Memory B cell (primary cell): ENCODE results near the gene CHFR.
"Not testable (repeated sequence)": the region's sequence is repeated elsewhere in the genome, so short reads cannot be mapped to it uniquely, and the experiment has no call there.

ENCODE experiments used
- ATAC-seq: fragments of 150-1000 bp; cut with Tn5 transposase; 2 replicates; pipeline ENCODE4 v1.10.0; 2021; ENCODE audit warnings: low read depth, mild to moderate bottlenecking, moderate library complexity
- DNase-seq, 2 donors: peaks; one replicate each; pipeline ENCODE4 v3.0.0; 2022; ENCODE audit warnings: low spot score in 2 of 2
- H3K27ac Mint-ChIP-seq: one replicate; pipeline ENCODE4 v1.8.0; 2022; ENCODE audit warnings: mild to moderate bottlenecking, moderate library complexity, mixed read lengths
- H3K27me3 Mint-ChIP-seq: one replicate; pipeline ENCODE4 v1.8.0; 2022; ENCODE audit warnings: mixed read lengths
- H3K36me3 Mint-ChIP-seq: one replicate; pipeline ENCODE4 v1.8.0; 2022; ENCODE audit warnings: mild to moderate bottlenecking, mixed read lengths
- H3K4me1 Mint-ChIP-seq: one replicate; pipeline ENCODE4 v1.8.0; 2022; ENCODE audit warnings: mixed read lengths
- H3K4me3 Mint-ChIP-seq: one replicate; pipeline ENCODE4 v1.8.0; 2022; ENCODE audit warnings: mild to moderate bottlenecking, moderate library complexity, mixed read lengths
- H3K9me3 Mint-ChIP-seq: one replicate; pipeline ENCODE4 v1.8.0; 2022; ENCODE audit warnings: mixed read lengths

Gene CHFR

DNA sequence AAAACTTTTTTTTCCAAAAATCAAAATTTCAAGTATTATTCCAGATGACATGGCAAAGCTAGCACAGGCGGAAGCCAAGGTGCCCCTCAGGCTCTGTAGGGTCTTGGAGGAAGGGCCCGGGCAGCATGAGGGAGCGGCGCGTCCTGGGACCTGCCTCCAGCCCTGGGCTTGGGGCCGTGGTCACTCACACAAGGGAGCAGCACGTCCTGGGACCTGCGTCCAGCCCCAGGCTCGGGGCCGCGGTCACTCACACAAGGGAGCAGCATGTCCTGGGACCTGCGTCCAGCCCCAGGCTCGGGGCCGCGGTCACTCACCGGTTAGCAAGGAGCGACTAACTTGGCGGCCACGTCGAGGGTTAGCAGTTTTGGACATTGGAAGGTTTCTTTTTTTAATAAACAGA is 46.9 kb downstream of the CHFR start:
- Mint-ChIP-seq H3K4me3 (no peak overlapping the region), H3K36me3 (peaks cover 18% of the 10 kb centered on the region), H3K4me1 (peaks cover 2% of the 10 kb centered on the region), H3K9me3 (no peaks in the 10 kb centered on the region), H3K27ac (no peak overlapping the region), H3K27me3 (no peaks in the 10 kb centered on the region)
- ATAC-seq (no peak), DNase-seq (no peak)

DNA sequence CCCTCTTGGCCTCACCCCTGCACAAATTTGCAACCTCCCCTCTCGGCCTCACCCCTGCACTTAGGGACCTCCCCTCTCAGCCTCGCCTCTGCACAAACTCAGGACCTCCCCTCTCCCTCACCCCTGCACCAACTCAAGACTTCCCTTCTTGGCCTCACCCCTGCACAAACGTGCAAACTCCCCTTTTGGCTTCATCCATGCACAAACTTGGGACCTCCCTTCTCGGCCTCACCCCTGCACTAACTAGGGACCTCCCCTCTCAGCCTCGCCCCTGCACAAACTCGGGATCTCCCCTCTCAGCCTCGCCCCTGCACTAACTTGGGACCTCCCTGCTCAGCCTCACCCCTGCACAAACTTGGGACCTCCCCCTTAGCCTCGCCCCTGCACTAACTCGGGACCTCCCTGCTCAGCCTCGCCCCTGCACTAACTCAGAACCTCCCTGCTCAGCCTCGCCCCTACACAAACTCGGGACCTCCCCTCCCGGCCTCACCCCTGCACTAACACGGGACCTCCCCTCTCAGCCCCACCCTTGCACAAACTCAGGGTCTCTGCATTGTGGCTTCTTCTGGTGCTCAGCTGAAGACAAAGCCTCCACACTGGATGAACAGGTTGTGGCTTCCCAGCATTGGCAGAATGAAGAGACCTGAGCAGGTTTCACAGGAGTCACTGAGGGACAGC is 47.7 kb downstream of the CHFR start:
- ATAC-seq (no peak), DNase-seq (no peak)
- Mint-ChIP-seq H3K36me3 (peaks cover 17% of the 10 kb centered on the region), H3K9me3 (no peaks in the 10 kb centered on the region), H3K4me1 (peaks cover 2% of the 10 kb centered on the region), H3K27ac (no peak overlapping the region), H3K27me3 (no peaks in the 10 kb centered on the region), H3K4me3 (no peak overlapping the region)

DNA sequence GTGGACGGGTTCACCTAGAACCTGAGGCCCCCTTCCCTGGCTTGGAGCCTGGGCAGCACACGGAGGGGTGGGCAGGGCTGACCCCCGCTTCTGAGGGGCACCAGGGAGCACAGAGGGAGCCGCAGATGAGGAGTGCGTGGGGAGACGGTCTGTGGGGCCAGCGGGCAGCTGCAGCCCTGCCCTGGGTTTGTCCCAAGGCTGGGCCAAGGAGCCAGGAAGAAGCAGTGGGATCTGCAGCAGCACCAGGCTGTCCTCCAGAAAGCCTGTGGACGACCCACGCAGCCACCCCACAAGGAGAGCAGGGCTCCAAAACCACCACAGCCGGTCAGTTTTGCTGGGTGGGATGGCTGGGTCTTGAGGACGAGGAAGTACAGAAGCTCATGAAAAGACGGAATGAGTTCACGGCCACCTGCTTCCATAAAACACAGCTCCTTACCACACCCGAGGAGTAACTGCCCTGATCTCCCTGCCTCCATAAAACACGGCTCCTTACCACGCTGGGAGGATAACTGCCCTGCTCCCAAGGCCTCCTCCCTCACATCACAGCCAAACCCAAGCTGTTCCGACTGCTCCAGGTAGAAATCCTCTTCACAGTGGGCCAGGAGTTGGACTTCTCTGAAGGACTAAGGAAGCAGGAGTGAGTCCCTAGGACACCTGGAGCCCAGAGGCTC is 48.9 kb downstream of the CHFR start:
- no peak overlapping the region for H3K4me3 Mint-ChIP-seq
- ATAC-seq (no peak), DNase-seq (no peak)
- peaks cover 17% of the 10 kb centered on the region for H3K36me3 Mint-ChIP-seq
- H3K4me1 Mint-ChIP-seq: peaks cover 8% of the 10 kb centered on the region
- H3K9me3 Mint-ChIP-seq: no peaks in the 10 kb centered on the region
- no peak overlapping the region for H3K27ac Mint-ChIP-seq
- no peaks in the 10 kb centered on the region for H3K27me3 Mint-ChIP-seq

DNA sequence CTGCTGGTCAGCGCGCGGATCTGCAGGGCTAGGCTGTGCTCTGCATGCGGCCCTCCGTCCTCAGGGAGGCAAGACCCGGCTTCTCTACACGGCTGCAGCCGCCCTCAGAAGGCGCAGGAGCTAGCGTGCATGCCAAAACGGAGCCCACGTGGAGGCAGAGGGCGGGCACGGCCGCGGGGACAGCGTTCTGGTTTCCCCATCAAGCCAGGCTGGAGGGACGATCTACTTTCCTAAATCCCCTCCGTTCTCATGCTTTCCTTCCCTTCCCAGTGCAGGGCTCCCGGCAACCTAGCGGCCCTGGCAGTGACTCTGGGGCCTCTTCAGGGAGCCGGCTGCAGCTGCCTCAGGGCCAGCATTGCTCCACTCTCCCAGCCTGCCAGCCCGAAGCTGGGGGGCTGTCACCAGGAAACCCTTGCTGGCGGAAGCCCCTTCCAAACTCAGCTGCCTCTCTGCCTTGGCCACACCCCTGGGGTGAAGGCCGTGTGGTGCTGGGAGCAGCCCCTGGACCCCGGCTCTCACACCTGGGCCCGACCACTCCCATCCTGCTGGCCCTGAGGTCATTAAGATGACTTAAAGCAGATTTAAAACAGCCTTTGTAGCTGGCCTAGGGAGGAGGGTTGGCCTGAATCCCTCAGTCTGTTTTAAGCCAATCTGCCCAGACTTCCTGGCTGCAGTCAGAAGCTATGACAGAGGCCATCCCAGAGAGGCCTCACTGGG is 49.6 kb downstream of the CHFR start:
- no peaks in the 10 kb centered on the region for H3K27me3 Mint-ChIP-seq
- no peak for DNase-seq
- no peaks in the 10 kb centered on the region for H3K9me3 Mint-ChIP-seq
- H3K4me1 Mint-ChIP-seq: peaks cover 8% of the 10 kb centered on the region
- peaks cover 21% of the 10 kb centered on the region for H3K36me3 Mint-ChIP-seq
- no peak overlapping the region for H3K4me3 Mint-ChIP-seq
- H3K27ac Mint-ChIP-seq: no peak overlapping the region
- ATAC-seq: no peak

DNA sequence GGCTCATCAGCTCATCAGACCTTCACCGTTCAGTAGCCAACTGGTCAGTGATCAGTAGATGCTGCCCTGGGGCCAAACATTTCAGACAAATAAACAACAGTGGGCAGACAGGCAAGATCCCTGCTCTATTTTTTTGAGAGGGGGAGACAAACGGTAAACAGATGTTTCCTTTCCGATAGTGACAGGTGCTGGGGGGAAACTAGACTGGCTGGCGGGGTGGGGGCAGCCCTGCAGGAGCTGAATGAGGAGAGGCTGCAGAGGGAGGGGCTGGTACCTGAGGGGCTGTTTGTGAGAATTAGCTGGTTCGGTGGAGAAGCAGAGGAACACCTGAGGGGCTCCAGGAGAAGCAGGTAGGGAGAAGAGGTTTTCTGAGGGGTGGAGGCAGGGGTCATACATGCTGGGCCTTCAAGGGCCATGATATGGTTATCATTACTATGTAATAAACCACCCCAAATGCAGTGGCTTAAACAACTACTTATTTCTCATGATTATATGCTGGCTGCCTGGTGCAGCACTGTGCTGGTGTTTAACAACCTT is 50.5 kb downstream of the CHFR start:
- H3K36me3 Mint-ChIP-seq: peaks cover 19% of the 10 kb centered on the region

DNA sequence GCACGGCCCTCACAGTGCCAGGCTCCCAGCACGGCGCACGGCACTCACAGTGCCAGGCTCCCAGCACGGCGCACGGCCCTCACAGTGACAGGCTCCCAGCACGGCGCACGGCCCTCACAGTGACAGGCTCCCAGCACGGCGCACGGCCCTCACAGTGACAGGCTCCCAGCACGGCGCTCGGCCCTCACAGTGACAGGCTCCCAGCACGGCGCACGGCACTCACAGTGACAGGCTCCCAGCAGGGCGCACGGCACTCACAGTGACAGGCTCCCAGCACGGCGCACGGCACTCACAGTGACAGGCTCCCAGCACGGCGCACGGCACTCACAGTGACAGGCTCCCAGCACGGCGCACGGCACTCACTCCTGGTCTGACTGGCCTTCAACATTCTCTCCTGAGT is 51.2 kb downstream of the CHFR start:
- not testable (repeated sequence) for DNase-seq, H3K4me1 Mint-ChIP-seq, H3K9me3 Mint-ChIP-seq, H3K27me3 Mint-ChIP-seq, ATAC-seq, H3K27ac Mint-ChIP-seq, H3K4me3 Mint-ChIP-seq
- H3K36me3 Mint-ChIP-seq: peaks cover 16% of the 10 kb centered on the region

More for the DNA sequence above, 50.5 kb downstream of the CHFR start:
- no peaks in the 10 kb centered on the region for H3K27me3 Mint-ChIP-seq
- no peak for DNase-seq
- H3K27ac Mint-ChIP-seq: peak overlapping the region; percentile 75
- no peak for ATAC-seq
- peaks cover 8% of the 10 kb centered on the region for H3K4me1 Mint-ChIP-seq
- H3K9me3 Mint-ChIP-seq: no peaks in the 10 kb centered on the region
- no peak overlapping the region for H3K4me3 Mint-ChIP-seq

DNA sequence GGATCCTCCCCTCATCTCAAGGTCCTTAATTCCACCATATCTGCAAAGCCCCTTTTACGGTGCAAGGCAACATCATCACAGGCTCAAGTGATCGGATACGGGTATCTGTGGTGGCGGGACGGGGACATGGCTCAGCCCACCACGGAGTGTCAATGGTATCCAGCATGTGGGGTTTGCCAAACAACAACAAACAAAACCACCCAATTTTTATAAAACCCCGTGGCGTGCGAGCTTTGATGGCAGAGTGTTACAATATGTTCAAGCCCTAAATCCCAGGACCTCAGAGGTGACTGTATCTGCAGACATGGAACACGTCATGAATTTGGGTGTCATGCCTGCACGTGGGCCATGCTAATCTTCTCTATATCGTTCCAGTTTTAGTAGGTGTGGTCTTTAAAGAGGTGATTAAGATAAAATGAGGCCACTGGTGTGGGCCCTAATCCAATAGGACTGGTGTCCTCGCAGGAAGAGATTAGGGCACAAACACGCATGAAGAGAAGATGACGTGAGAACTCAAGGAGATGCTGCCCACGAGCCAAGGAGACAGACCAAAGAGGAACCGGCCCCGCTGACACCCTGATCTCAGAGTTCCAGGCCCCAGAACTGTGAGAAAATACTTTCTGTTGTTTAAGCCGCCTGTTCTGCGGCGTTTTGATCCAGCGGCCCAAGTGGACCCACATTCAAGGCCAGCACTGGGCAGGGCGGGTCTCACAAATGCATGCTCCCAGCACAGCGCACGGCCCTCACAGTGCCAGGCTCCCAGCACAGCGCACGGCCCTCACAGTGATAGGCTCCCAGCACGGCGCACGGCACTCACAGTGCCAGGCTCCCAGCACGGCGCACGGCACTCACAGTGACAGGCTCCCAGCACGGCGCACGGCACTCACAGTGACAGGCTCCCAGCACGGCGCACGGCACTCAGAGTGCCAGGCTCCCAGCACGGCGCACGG is 52.1 kb downstream of the CHFR start:
- Mint-ChIP-seq H3K36me3 (peaks cover 16% of the 10 kb centered on the region), H3K4me1 (peaks cover 8% of the 10 kb centered on the region), H3K9me3 (no peaks in the 10 kb centered on the region), H3K4me3 (no peak overlapping the region), H3K27me3 (no peaks in the 10 kb centered on the region), H3K27ac (no peak overlapping the region)
- ATAC-seq (no peak), DNase-seq (no peak)

DNA sequence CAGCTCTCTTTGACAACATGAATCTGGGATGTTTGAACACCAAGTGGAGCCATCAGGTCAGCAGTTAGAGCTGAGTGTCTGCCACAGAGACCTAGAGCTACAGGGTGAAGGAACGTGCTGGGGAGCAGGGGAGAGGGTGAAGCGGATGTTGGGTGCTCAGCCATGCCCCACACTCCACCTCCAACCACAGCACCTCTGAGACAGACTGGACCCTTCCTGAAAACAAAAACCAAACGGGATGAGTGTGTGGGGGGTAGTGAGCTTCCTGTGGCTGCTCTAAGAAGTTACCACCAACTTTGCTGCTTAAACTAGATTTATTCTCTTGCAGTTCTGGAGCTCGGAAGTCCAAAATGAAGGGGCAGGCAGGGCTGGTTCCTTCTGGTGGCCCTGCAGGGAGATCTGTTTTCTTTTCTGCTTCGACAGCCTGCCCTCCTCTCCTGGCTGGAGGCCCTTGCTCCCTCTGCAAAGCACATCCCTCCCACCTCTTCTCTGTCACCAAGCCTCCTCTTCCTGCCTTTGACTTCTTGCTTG is 53.2 kb downstream of the CHFR start:
- no peak overlapping the region for H3K27ac Mint-ChIP-seq
- DNase-seq (no peak), ATAC-seq (no peak)
- H3K4me3 Mint-ChIP-seq: no peak overlapping the region
- peaks cover 9% of the 10 kb centered on the region for H3K36me3 Mint-ChIP-seq
- no peaks in the 10 kb centered on the region for H3K9me3 Mint-ChIP-seq
- no peaks in the 10 kb centered on the region for H3K27me3 Mint-ChIP-seq
- H3K4me1 Mint-ChIP-seq: peaks cover 12% of the 10 kb centered on the region

DNA sequence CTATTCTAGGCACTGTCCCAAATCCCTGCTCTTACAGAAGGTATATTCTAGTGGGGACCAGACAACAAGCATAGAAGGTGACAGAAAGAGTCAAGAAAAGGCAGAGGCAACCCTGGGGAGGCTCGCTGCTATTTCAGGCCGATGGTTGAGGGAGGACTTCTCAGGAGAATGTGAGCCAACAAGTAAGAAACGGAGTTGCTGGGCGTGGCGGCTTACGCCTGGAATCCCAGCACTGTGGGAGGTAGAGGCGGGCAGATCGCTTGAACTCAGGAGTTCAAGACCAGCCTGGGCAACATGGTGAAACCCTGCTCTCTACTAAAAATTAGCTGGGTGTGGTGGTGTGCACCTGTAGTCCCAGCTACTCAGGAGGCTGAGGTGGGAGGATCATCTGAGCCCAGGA is 54.1 kb downstream of the CHFR start:
- Mint-ChIP-seq H3K4me1 (peaks cover 12% of the 10 kb centered on the region), H3K27ac (no peak overlapping the region), H3K36me3 (peaks cover 9% of the 10 kb centered on the region), H3K9me3 (no peaks in the 10 kb centered on the region), H3K4me3 (no peak overlapping the region), H3K27me3 (no peaks in the 10 kb centered on the region)
- no peak for DNase-seq
- ATAC-seq: no peak

DNA sequence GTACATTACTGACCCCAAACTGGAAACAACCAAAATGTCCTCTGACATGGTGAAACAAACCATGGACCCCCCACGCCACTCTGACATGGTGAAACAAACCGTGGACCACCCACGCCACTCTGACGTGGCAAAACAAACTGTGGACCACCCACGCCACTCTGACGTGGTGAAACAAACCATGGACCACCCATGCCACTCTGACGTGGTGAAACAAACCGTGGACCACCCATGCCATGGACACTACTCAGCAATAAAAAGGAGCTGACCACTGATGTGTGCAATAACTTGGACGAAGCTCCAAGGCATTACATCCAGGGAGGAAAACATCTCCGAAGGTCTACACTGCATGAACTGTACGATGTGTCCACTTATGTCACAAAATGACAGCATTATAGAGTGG is 55.6 kb downstream of the CHFR start:
- Mint-ChIP-seq H3K4me1 (peaks cover 19% of the 10 kb centered on the region), H3K27me3 (no peaks in the 10 kb centered on the region), H3K9me3 (no peaks in the 10 kb centered on the region), H3K36me3 (peaks cover 10% of the 10 kb centered on the region), H3K4me3 (no peak overlapping the region), H3K27ac (no peak overlapping the region)
- DNase-seq (no peak), ATAC-seq (no peak)

DNA sequence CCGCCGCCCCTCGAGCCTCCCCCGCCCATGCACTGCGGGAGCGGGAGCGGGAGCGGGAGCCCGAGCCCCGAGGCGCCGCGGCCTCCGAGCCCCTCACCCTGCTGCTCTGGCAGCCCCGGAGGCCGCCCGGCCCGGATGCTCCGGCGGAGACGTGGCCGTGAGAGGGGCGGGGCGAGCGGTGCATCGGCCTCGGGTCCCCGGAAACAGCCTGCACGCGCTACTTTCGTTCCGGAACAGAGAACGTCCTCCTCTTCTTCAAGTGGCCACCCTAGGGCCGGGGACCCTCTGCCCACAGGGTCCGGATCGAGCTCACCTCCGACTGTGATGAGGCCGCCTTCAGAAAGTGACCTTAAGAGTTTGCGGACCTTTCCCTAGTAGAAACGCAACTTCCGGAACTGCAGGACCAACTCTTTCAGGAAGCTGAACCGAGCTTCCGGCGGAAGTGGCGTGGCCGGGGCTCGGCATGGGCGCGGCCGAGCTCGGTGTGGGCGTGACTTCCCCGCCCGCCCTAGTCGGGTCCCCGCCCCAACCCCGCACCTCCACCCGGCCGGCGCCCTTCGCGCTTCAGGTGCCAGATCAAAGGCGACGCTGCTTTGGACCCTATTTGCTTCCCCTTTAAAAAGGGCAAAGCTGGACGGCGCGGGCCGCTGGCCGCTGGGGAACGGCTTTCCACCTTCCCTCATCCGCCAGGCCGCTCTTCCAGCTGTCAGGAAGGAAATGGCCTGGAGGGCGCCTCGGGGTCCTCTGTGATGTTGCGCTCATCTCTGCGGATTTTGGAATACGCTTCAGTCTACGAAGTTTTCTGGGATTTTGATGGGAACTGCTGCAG is 58.5 kb downstream of the CHFR start, which contains the start of gene GOLGA3:
Gene GOLGA3, minus strand, starts transcription at position 164 of the 829 bp plus-strand sequence. CDS start 6,741 bp downstream, outside the sequence.
- peaks cover 23% of the 10 kb centered on the region for H3K4me1 Mint-ChIP-seq
- no peaks in the 10 kb centered on the region for H3K27me3 Mint-ChIP-seq
- peak within 1 kb of the TSS; percentile 99 for H3K4me3 Mint-ChIP-seq
- H3K9me3 Mint-ChIP-seq: no peaks in the 10 kb centered on the region
- H3K27ac Mint-ChIP-seq: peak within 1 kb of the TSS; percentile 100
- peaks cover 18% of the 10 kb centered on the region for H3K36me3 Mint-ChIP-seq
- ATAC-seq (peak; percentile 98), DNase-seq (peak; percentile 94)

DNA sequence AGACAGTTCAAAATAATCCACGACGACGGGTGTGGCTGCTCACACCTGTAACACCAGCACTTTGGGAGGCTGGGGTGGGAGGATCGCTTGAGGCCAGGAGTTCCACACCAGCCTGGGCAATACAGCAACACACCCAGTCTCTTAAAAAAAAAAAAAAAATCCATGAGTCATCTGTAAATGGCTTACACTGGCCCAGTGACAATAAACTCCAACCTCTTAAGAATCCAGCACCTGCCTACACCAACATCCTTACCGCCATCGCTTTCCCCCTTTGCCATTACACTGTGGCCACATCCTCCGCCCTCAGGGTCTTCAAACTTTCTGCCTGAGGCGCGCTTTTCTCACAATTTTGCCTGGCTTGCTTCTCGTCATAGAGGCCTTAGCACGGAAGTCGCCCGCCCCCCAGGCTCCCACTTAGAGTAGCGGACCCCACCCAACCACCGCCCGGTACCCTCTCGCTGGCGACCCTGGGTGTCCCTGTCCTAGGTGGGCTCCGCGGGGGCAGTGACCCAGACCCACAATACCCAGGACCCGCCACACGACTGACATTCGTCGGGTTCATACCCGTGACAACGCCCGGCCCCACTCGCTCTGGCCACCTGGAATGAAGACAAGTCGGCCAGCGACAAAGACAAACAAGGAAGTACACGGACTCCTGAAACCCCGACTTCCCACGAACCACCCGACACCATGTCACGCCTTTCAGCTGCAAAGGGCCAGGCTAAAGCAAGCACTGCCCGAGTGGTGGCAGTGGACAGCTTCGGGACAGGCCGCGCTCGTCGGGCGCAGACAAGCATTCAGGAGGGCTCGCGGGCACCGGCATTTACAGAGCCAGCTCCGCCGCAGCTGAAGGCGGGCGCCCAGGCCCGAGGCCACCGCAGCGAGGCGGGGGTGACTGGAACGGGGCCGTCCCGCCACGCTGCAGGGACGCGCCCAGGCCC is 59.4 kb downstream of the CHFR start:
- DNase-seq (peak in 1 of 2 donors; percentile 34), ATAC-seq (no peak)
- no peaks in the 10 kb centered on the region for H3K9me3 Mint-ChIP-seq

More for the DNA sequence above, 59.4 kb downstream of the CHFR start:
- H3K4me3 Mint-ChIP-seq: peak overlapping the region; percentile 85
- H3K27me3 Mint-ChIP-seq: no peaks in the 10 kb centered on the region
- peaks cover 20% of the 10 kb centered on the region for H3K4me1 Mint-ChIP-seq
- H3K27ac Mint-ChIP-seq: peak overlapping the region; percentile 100
- H3K36me3 Mint-ChIP-seq: peaks cover 13% of the 10 kb centered on the region
